GM18505 (cell line): Measurements from ENCODE around the gene DNAJA3.
A peak's percentile ranks its signal among the peaks of the same experiment; 100 is the strongest.

ENCODE experiments used
- ATAC-seq: cut with Tn5 transposase; IDR thresholded peaks from one replicate; pipeline ENCODE4 v1.9.1; 2021; ENCODE audit not compliant: unreplicated experiment
- POLR2A ChIP-seq: IDR thresholded peaks from 4 replicates; pipeline ENCODE4 v1.6.1; 2011; ENCODE audit warnings: borderline replicate concordance; ENCODE audit not compliant: insufficient read depth, insufficient read length; ENCODE audit errors: extremely low read depth

The DNAJA3 gene

DNA sequence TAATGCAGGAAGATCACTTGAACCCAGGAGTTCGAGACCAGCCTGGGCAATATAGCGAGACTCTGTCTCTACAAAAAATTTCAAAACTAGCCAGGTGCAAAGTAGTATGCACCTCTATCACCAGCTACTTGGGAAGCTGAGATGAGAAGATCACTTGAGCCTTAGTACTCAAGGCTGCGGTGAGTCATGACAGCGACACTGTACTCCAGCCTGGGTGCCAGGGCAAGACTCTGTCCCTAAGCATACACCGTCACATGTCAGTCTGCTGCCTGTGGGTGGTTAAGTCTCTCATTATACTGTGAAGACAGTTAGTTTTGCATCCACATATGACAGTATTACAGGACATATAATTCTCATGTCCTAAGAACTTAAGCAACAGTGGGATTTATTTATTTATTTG is 27.0 kb downstream of the DNAJA3 start:
- ATAC-seq, result no peak
- no peak for TF ChIP-seq POLR2A

- ATAC-seq, result no peak
- TF ChIP-seq POLR2A, result no peak
Observed at GRCh38 chr16:4454623-4455022, 29.0 kb downstream of the DNAJA3 start.

DNA sequence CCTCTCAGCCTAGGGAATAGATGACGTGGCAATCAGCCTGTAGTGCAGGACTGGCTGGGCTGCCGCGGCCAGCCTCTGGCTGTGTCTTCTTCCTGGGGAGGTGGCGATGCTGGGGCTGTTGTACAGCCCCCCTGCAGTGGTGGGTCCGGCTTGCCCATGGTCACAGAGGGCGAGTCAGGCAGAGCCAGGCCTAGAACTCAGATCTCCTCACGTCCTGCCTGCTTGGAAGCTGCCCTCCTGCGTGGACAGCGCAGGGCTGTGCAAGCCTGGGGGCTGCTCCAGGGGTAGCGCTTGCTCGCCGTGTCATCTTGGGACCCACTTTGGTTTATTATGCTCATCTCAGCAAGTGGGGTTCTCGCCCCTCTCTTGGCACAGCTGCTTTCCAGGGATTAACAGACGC is 29.4 kb downstream of the DNAJA3 start:
- no peak for TF ChIP-seq POLR2A
- ATAC-seq, result no peak

- no peak for ATAC-seq
- no peak for TF ChIP-seq POLR2A
Observed at GRCh38 chr16:4455951-4456350, 30.3 kb downstream of the DNAJA3 start.

GRCh38 chr16:4460936-4461249 is 35.2 kb downstream of the DNAJA3 start:
- TF ChIP-seq POLR2A, result no peak
- no peak for ATAC-seq

GRCh38 chr16:4461250-4462085 is 35.8 kb downstream of the DNAJA3 start:
- ATAC-seq, result no peak

DNA sequence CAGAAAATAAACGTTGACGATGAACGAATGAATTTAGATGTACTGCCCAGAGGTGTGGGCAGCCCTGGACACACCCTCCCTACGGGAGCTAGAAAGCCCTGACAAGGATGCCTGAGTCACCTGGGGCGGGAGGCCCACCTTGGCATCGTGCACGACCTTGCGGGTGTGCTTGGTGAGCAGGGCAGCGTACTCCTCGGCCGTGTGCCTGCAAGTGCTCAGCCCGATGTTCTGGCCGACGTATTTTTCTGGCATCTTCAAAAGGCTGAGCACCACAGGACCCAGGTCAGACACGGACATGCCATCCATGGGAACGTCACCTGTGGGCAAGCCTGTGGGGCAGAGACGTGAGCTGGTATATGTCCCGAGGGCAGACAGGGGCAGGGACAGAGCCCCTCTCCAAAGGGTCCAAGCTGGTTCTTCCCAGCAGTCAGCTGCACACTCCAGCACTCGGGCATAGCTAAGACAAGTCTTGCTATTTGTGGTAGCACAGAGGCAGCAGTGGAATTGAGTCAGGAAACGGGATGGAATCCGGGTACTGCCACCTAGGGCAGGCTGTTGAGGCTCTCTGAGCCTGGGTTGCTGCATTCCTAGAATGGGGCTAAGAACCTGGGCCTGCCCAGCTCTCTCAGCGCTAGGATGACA is 38.0 kb downstream of the DNAJA3 start:
- TF ChIP-seq POLR2A, result no peak
- ATAC-seq, result no peak

More at GRCh38 chr16:4461250-4462085, 35.8 kb downstream of the DNAJA3 start:
- no peak for TF ChIP-seq POLR2A

GRCh38 chr16:4465977-4466779 is 40.5 kb downstream of the DNAJA3 start:
- no peak for TF ChIP-seq POLR2A
- ATAC-seq, result no peak

DNA sequence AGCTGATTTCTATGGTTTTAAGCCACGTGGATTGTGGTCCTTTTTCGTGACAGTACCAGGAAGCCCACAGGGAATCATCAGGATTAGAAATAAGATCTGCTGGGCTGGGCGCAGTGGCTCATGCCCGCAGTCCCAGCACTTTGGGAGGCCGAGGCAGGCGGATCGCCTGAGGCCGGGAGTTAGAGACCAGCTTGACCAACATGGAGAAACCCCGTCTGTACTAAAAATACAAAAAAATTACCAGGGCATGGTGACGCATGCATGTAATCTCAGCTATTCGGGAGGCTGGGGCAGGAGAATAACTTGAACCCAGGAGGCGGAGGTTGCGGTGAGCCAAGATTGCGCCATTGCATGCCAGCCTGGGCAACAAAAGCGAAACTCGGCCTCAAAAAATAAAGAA is 42.2 kb downstream of the DNAJA3 start:
- ATAC-seq, result no peak
- no peak for TF ChIP-seq POLR2A

DNA sequence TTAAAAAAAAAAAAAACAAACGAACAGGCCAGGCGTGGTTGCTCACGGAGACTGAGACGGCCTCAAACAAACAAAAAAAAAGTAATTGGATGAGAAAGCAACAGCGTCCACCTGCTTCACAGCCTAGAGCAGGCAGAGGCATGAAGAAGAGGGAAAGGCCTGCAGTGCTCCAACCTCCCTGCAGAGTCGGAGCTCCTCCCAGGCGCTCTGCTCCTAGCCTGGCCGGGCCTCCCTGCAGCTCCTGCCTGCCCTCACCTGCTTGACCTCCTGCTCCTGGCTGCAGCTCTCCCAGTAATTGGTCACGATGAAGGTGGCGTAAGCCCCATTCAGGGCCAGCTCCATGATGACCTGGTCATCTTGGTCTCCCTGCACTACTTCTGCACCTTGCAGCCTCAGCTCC is 43.3 kb downstream of the DNAJA3 start:
- no peak for TF ChIP-seq POLR2A

DNA sequence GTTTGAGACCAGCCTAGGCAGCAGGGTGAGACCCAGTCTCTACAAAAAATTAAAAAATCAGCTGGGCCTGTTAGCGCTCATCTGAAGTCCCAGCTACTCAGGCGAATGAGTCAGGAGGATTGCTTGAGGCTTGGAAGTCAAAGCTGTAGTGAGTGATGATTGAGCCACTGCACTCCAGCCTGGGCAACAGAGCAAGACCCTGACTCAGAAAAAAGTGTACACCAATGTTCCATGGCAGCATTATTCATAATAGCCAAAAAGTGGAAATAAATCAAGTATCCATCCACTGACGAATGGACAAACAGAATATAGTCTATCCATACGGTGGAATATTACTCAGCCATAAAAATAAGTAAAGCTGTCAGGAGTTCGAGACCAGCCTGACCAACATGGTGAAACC is 46.2 kb downstream of the DNAJA3 start:
- no peak for TF ChIP-seq POLR2A

More for the DNA sequence above, 43.3 kb downstream of the DNAJA3 start:
- ATAC-seq, result no peak

DNA sequence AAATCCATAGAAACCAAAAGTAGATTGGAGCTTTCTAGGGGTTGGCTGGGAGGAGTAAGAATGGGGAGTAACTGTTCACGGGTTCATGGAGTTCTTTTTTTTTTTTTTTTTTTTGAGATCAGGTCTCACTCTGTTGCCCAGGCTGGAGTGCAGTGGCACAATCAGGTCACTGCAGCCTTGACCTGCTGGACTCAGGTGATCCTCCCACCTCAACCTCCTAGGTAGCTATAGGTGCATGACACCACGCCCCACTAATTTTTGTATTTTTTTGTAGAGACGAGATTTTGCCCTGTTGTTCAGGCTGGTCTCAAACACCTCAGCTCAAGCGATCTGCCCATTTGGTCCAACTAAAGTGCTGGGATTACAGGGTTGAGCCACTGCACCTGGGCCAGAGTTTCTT is 47.2 kb downstream of the DNAJA3 start:
- TF ChIP-seq POLR2A, result no peak
- ATAC-seq, result no peak

More for the DNA sequence above, 46.2 kb downstream of the DNAJA3 start:
- no peak for ATAC-seq

- ATAC-seq, result peak; percentile 50
- TF ChIP-seq POLR2A, result peak; percentile 79
Observed at GRCh38 chr16:4474192-4474961, 48.7 kb downstream of the DNAJA3 start, which contains the start of gene NMRAL1. Gene NMRAL1 (minus strand): TSS chr16:4474625. CDS start chr16:4474132, 493 bp downstream.

DNA sequence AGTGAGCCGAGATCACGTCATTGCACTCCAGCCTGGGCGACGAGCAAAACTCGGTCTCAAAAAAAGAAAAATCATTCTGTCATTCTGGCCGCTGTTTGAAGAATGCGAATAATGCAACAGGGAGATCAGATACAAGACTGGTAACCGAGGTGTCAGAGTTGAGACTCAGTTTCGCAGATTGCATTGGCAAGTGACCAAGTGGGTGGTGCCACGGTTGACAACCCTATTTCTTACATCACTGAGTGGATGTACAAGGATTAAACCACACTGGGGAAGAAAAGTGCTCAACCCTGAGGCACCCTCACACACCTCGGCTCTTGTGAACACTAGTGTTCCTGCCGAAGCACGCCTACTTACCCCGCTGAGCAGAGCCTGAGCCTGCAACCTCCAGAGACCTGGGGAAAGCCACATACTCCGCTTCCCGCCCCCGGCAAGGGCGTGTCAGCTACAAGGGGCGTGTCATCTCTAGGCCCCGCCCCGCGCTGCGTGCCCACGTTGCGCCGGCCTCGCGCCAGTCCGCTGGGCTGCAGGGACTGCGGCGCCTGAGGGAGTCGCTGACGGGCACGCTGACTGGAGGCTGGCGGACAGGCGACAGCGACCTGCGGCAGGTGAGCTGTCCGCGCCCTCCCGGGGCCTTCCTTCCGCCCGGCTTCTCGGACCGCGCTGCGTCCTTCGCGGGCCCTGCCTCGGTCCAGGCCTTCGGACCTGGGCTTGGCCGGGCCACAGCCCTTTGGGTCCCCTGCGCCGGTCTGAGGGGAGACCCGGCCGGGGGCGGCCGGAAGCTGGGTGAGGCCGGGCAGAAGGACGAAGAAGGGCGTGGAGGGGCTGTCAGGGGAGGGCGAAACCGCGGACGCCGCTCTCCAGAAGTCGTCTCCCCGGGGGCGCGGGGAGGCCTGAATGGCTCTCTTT is 50.5 kb downstream of the DNAJA3 start, which contains the start of gene HMOX2:
HMOX2 (plus strand) TSS at position 519 of the 909 bp plus-strand sequence. CDS start 29,127 bp downstream, outside the sequence.
- peak; percentile 94 for TF ChIP-seq POLR2A
- ATAC-seq, result peak; percentile 79
